ENCODE measurements around the gene ZCCHC4.

DNA sequence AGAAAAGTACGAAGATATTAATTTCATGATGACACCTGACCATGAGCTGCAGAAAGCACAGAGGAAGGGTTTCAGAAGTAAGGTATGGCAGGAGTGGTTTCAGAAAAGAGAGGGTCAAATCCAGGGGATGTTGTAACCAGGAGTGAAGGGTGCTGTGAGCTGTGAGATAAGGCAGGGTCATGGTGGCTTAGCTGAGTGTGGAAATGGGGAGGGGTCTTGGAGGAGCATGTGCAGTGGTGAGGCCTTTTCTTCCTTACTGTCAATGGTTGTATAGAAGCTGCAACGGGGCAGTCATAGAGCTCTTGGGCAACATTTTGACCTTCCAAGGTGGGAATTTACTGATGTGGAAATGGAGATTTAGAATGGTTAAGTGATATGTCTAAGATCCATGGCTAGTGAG is 67.0 kb downstream of the ZCCHC4 start:
- TF ChIP-seq CEBPB (IDR thresholded peaks at IDR 0.05; ENCODE audit: low read depth), result no peak
- TF ChIP-seq, protein P1, sequence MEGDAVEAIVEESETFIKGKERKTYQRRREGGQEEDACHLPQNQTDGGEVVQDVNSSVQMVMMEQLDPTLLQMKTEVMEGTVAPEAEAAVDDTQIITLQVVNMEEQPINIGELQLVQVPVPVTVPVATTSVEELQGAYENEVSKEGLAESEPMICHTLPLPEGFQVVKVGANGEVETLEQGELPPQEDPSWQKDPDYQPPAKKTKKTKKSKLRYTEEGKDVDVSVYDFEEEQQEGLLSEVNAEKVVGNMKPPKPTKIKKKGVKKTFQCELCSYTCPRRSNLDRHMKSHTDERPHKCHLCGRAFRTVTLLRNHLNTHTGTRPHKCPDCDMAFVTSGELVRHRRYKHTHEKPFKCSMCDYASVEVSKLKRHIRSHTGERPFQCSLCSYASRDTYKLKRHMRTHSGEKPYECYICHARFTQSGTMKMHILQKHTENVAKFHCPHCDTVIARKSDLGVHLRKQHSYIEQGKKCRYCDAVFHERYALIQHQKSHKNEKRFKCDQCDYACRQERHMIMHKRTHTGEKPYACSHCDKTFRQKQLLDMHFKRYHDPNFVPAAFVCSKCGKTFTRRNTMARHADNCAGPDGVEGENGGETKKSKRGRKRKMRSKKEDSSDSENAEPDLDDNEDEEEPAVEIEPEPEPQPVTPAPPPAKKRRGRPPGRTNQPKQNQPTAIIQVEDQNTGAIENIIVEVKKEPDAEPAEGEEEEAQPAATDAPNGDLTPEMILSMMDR (IDR thresholded peaks at IDR 0.05 in 2 of 3, conservative IDR thresholded peaks at IDR 0.05 in 1 of 3; ENCODE audit: borderline replicate concordance in 1 of 3, insufficient read depth in 1 of 3, low read depth in 2 of 3, low read length in 2 of 3), result no peak
- no peak for TF ChIP-seq POLR2A (IDR thresholded peaks at IDR 0.05; ENCODE audit: borderline replicate concordance, extremely low read depth, insufficient read depth, insufficient read length)
- TF ChIP-seq ZNF274 (IDR thresholded peaks at IDR 0.05; ENCODE audit: low read depth, low read length), result no peak
